Thyroid gland (tissue), 4 donors: Measurements from ENCODE around the gene HDAC8. TPM values are rescaled to one million over a fixed set of nuclear protein-coding genes. Genes with fewer than 3 reads are reported as not detected.

Experiments
- DNase-seq, 2 donors: peaks; one replicate each; pipeline ENCODE4 v3.0.0-alpha.2; 2019
- H3K27ac ChIP-seq, 3 donors: fragments of 200-600 bp; sonication (generic); 1 replicate in 2 of 3; 2 replicates in 1 of 3; pipeline ENCODE4 v1.5.1; 2016 to 2019; ENCODE audit warnings: mild to moderate bottlenecking in 1 of 3, moderate library complexity in 1 of 3
- H3K27me3 ChIP-seq: fragments of 200-600 bp; sonication (generic); one replicate; pipeline ENCODE4 v1.5.1; 2019
- H3K36me3 ChIP-seq, 2 donors: fragments of 200-600 bp; sonication (generic); one replicate each; pipeline ENCODE4 v1.5.1; 2016 to 2019
- H3K4me1 ChIP-seq, 2 donors: fragments of 200-600 bp; sonication (generic); one replicate each; pipeline ENCODE4 v1.5.1; 2017 to 2019
- H3K4me3 ChIP-seq, 3 donors: fragments of 200-600 bp; sonication (generic); replicated peaks in 1 of 3; 1 replicate in 2 of 3; 2 replicates in 1 of 3; pipeline ENCODE4 v1.5.1; 2016; ENCODE audit warnings: mild to moderate bottlenecking in 1 of 3
- H3K9me3 ChIP-seq: fragments of 200-600 bp; sonication (generic); one replicate; pipeline ENCODE4 v1.5.1; 2017
- POLR2A ChIP-seq, 2 donors: fragments of 450-650 bp; IDR thresholded peaks; one replicate each; pipeline ENCODE4 v1.6.1; 2017; ENCODE audit warnings: antibody characterized with exemption in 2 of 2, mild to moderate bottlenecking in 2 of 2, moderate library complexity in 1 of 2
- WGBS, 2 donors: methylation state at CpG; one replicate each; pipeline ENCODE4 v1.1.5; 2017; 5-methylcytosine and 5-hydroxymethylcytosine counted together
- intact Hi-C: fragments of 100-400 bp; cut with DNase I; formaldehyde crosslinking; loops from one replicate; pipeline ENCODE4 v1.15.1; 2023
- total RNA-seq, 4 donors: library from RNA; depleted of rRNA; stranded (reverse); fragments of >200 nt; gene quantifications; one replicate each; pipeline ENCODE4 v1.2.3, GENCODE V29; 2016
- TF ChIP-seq, protein P1 (sequence below), 6 experiments: fragments of 200-600 bp in 3 of 6; fragments of 450-650 bp in 3 of 6; sonication (generic) in 3 of 6; IDR thresholded peaks; one replicate each; pipeline ENCODE4 v1.5.1; 2016 to 2019; ENCODE audit warnings: antibody characterized with exemption in 6 of 6, mild to moderate bottlenecking in 2 of 6, inconsistent platforms in 1 of 6, moderate library complexity in 1 of 6

HDAC8 gene
- total RNA-seq, 4 donors from 2014 or later: 46.5 to 74.9 (median 55.4) TPM

DNA sequence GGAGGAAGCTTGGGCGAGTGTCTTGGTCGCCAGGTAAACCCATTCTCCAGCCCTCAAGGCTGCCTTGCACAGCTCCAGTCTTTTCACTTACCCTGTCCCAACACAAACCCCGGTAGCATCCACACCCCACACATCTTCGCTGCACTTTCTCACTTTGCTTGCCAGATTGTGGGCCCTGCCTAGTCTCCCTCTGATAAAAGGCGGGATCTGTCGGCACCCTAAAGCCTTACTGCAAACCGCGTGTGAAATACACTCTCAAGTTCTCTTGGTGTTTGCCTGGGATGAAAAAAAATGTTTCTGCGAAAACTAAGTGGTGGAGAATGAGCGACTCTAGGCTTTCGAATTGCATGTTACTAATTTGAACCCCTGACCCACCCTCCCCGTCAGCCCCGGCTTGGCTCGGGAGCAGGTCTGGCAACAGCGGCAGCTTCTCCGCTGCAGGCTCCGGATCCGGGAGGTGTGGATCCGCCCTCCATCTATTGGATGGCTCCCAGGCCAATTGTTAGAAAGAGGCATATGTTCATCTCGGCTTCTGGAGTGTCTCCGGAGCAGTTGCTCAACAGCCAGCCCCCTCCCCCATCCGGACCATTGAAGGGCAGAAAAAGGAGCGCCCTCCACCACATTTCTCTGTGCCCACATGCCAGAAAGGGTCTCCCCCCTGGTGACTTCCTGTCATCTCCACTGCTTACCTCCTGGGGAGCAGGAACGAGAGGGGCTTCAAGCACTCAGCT lies 263.9 kb downstream of the HDAC8 start:
- H3K27ac ChIP-seq: no peak overlapping the region
- peaks cover 4% of the 10 kb centered on the region for H3K27me3 ChIP-seq
- H3K9me3 ChIP-seq: no peaks in the 10 kb centered on the region
- peaks cover 6 to 27% of the 10 kb centered on the region in 2 donors for H3K4me1 ChIP-seq
- H3K4me3 ChIP-seq: peak overlapping the region in 1 of 3 donors; percentile 28
- no peak for TF ChIP-seq POLR2A (IDR thresholded peaks at IDR 0.05)
- TF ChIP-seq, protein P1, sequence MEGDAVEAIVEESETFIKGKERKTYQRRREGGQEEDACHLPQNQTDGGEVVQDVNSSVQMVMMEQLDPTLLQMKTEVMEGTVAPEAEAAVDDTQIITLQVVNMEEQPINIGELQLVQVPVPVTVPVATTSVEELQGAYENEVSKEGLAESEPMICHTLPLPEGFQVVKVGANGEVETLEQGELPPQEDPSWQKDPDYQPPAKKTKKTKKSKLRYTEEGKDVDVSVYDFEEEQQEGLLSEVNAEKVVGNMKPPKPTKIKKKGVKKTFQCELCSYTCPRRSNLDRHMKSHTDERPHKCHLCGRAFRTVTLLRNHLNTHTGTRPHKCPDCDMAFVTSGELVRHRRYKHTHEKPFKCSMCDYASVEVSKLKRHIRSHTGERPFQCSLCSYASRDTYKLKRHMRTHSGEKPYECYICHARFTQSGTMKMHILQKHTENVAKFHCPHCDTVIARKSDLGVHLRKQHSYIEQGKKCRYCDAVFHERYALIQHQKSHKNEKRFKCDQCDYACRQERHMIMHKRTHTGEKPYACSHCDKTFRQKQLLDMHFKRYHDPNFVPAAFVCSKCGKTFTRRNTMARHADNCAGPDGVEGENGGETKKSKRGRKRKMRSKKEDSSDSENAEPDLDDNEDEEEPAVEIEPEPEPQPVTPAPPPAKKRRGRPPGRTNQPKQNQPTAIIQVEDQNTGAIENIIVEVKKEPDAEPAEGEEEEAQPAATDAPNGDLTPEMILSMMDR (IDR thresholded peaks at IDR 0.05): no peak
- intact Hi-C loops: no loop called here
- H3K36me3 ChIP-seq: no peaks in the 10 kb centered on the region
- WGBS, 2 donors: 4 to 5% methylated on average over 9 to 14 of the region's 24 CpGs
- peak; percentile 72 to 76 for DNase-seq

DNA sequence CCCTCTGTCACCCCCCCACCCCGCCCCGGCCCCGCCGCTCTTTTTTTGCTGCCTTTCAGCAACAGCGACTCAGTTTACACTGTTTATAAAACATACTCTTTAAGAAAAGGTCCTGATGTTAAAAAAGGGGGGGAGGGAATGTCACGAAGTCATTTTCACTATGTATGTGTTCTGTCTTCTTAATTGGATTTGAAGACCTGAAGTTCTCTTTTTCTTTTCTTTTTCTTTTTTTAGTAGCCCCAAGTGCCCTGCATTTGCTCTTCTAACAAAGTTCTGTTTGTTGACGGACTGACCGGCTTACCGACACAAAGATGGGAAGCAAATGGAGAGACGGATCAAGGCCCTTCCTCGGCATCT lies 264.5 kb downstream of the HDAC8 start:
- Histone ChIP-seq H3K36me3 (no peaks in the 10 kb centered on the region), H3K27ac (no peak overlapping the region), H3K27me3 (peaks cover 4% of the 10 kb centered on the region), H3K9me3 (no peaks in the 10 kb centered on the region), H3K4me3 (no peak overlapping the region), H3K4me1 (peaks cover 6 to 27% of the 10 kb centered on the region in 2 donors)
- intact Hi-C loops: no loop called here
- no peak for DNase-seq
- no peak for TF ChIP-seq POLR2A (IDR thresholded peaks at IDR 0.05)
- TF ChIP-seq, protein P1 (IDR thresholded peaks at IDR 0.05): no peak
- 8 to 16% methylated on average over 11 of the region's 11 CpGs for WGBS, 2 donors

DNA sequence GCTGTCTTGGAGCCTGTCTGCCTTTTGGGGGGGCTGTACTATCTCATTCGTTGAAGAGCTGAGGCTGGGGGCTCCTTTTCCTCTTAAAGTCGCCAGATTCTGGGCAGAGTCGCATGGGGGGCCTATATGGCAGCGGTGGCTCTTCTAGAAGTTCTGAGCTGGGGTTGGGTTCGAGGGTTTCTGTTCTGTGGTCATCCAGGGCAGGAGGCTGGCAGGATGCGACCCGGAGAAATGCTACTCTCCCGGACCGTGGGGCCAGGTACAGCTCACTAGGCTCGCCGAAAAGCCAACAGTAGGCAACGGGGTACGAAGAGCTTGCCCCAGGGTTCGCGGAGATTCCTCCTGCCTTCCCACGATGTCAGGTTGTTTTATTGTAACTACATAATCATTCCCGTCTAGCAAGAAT lies 265.0 kb downstream of the HDAC8 start:
- no peak overlapping the region for H3K27ac ChIP-seq
- H3K4me1 ChIP-seq: peaks cover 6 to 27% of the 10 kb centered on the region in 2 donors
- peaks cover 4% of the 10 kb centered on the region for H3K27me3 ChIP-seq
- no peak for TF ChIP-seq POLR2A (IDR thresholded peaks at IDR 0.05)
- TF ChIP-seq, protein P1 (IDR thresholded peaks at IDR 0.05): no peak
- peak in 1 of 2 donors; percentile 2 for DNase-seq
- no peaks in the 10 kb centered on the region for H3K9me3 ChIP-seq
- WGBS, 2 donors: 7 to 16% methylated on average over 9 to 16 of the region's 17 CpGs
- peak overlapping the region in 1 of 3 donors; percentile 42 for H3K4me3 ChIP-seq
- no peaks in the 10 kb centered on the region for H3K36me3 ChIP-seq
- intact Hi-C loops: no loop called here

DNA sequence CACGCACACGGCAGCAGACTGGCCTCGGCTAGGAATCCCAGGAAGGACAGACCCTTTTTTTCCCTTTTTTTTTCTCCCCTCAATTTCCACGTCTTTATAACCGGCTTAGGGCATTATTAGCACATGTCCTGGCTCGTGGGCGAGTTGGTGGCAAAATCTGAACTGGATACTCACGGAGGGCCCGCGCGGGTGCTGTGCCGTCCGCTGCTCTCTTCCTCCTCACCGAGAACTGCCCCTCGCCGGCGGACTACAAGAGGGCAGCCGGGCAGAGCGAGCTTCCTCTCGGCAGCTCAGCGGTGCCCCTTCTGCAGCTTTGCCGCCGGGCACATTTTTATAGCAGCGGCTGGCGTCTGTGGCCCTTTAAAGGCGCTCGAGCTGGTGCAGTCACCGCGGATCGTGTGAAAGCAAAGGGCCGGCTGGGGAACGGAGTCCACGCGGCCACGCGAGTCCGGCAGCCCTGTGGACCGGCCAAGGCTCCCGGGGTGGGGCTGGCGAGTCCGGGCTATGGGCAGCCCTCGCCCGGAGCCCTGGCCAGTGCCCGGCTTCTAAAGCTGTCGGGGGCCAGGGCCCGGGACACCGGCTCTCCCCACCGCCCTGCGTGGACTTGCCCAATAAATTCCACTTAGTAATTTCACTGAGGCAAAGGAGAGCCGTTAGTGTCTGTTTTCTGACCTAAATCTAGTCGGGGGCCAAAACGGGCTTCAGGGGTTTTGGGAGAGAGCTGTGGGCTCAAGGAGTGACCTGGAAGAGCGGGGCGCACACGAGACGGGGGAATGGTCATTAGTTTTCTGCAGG lies 265.6 kb downstream of the HDAC8 start:
- Histone ChIP-seq H3K27ac (no peak overlapping the region), H3K4me3 (peak overlapping the region in 2 of 3 donors; percentile 1 to 42), H3K9me3 (no peaks in the 10 kb centered on the region), H3K4me1 (peaks cover 6 to 27% of the 10 kb centered on the region in 2 donors), H3K36me3 (no peaks in the 10 kb centered on the region), H3K27me3 (peaks cover 4% of the 10 kb centered on the region)
- 0 to 14% methylated on average over 7 to 10 of the region's 56 CpGs for WGBS, 2 donors
- intact Hi-C loops: no loop called here
- peak; percentile 69 for DNase-seq
- peak in 1 of 2 donors; percentile 33 for TF ChIP-seq POLR2A (IDR thresholded peaks at IDR 0.05)
- TF ChIP-seq, protein P1 (IDR thresholded peaks at IDR 0.05): no peak
